HG03457 (cell line): ENCODE results near the gene COA5.

Experiments used
- ATAC-seq: cut with Tn5 transposase; IDR thresholded peaks from one replicate; pipeline ENCODE4 v1.9.1; 2021; ENCODE audit warnings: moderate number of reproducible peaks; ENCODE audit not compliant: unreplicated experiment

Gene COA5, protein sequence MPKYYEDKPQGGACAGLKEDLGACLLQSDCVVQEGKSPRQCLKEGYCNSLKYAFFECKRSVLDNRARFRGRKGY

GRCh38 chr2:98608116-98608961 is at the start of gene COA5, which contains the start of gene UNC50:
COA5 (minus strand) TSS chr2:98608512; CDS start chr2:98608405, 107 bp downstream.
UNC50 (plus strand) TSS chr2:98608589; CDS start chr2:98609760, 1,171 bp downstream.
- ATAC-seq, result peak; percentile 64

DNA sequence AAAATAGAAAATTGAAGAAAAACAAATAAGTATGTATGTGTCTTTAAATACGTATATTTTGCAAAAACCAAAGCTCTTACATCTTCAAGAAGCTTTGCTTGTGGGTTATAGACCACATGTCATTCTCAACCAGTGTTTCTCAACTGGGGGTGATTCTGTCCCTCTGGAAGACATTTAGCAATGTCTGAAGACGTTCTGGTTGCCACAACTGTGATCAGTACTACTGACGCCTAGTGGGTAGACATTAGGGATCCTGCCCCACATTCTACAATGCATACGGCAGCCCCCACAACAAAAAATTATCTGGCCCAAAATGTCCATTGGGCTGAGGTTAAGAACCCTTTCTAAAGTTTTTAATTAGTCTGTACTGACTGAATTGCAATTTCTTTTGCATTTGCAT is 48.5 kb upstream of the COA5 start:
- no peak for ATAC-seq

GRCh38 chr2:98654699-98655495 is 46.6 kb upstream of the COA5 start:
- ATAC-seq, result no peak

GRCh38 chr2:98650998-98651397 is 42.7 kb upstream of the COA5 start:
- no peak for ATAC-seq

DNA sequence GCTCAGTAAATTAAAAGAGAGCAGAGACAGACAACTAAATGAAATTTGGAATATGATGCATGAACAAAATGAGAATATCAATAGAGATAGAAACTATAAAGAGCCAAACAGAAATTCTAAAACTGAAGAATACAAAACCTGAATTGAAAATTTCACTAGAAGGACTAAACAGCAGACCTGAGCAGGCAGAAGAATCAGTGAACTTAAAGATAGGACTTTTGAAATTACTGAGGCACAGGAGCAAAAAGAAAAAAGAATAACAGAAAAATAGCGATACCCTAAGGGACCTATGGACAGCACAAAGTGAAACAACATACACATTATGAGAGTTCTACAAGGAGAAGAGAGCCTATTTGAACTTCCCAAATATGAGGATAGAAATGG is 41.7 kb upstream of the COA5 start:
- ATAC-seq, result no peak

GRCh38 chr2:98649135-98649991 is 41.1 kb upstream of the COA5 start:
- ATAC-seq, result no peak

GRCh38 chr2:98648451-98648850 is 40.1 kb upstream of the COA5 start:
- no peak for ATAC-seq

- ATAC-seq, result no peak
Observed at GRCh38 chr2:98647636-98648035, 39.3 kb upstream of the COA5 start.

DNA sequence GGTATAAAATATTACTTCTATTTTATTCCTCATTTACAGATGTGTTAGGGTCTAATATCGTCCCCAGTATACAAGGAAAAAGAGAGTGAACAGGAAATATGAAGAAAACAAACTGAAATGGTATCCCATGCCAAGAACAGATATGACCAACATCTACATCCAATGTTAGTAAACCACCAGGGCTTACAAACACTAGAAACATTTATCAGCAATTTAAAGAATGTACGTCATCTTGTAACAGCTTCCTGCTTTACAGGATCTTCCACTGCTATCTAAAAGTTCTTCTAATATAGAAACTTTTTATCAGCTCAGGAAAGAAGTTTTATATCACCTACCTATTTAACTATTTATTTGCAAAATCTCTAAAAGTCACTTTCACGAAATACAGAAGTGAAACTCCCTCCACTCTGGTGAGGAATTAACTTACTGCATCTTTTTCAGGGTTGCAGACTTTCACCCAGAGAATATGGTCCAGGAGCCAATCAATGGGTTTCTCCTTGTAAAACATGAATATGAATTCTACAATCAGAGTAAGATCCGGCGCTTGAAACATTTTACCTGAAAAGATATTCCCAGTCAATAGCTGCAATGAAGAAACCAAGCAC is 35.3 kb upstream of the COA5 start:
- ATAC-seq, result no peak

DNA sequence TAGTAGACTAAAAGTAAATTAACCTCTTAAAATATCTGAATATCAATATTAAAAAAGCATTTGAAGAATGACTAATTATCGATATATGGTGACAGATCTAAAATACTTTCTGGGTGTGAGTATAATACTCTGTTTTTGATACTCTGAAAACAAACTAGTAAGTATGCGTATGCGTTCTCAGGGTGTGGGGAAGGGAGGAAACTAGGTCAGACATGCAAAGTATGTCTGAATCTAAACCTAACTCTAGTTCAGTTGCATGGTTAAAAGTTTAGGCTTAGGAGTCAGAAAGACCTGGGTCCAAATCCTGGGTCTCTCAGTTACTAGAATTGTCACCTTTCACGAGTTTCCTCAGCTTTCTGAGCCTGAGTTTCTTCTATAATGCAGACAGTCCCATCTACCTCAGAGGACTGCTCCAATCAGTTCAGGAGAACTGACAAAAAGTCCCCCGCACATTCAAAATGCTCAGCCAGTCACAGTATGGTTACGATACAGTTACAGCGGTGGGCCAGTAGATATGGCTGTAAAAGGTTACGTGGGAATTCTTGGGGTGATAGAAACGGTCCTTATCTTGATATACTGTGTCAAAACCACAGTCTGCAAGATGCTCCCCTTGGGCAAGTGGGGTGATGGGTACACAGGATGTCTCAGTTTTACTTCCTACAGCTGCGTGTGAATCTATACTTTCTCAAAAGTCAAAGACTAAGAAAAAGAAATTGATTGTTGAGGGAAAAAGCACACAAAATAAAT is 29.3 kb upstream of the COA5 start:
- peak; percentile 84 for ATAC-seq

GRCh38 chr2:98634406-98635092 is 26.2 kb upstream of the COA5 start:
- ATAC-seq, result no peak

- ATAC-seq, result no peak
Observed at GRCh38 chr2:98632351-98632750, 24.0 kb upstream of the COA5 start.

DNA sequence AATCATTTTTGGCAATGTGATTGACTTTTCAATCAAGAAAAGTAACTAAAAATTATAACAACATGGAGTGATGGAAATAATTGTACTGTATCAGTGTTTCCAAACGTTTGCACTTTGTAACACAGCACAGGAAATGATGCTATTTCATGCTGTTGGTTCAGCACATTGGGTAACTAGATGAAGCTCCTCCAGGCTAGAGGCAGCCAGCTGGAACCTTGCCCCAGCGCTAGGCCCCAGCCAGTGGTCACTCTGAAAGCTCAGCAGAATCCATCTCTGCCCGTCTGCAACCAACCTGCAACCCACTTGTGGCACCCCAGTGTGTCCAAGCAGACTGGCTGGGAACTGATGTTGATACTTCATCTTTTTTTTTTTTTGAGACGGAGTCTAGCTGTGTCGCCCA is 15.3 kb upstream of the COA5 start:
- no peak for ATAC-seq

DNA sequence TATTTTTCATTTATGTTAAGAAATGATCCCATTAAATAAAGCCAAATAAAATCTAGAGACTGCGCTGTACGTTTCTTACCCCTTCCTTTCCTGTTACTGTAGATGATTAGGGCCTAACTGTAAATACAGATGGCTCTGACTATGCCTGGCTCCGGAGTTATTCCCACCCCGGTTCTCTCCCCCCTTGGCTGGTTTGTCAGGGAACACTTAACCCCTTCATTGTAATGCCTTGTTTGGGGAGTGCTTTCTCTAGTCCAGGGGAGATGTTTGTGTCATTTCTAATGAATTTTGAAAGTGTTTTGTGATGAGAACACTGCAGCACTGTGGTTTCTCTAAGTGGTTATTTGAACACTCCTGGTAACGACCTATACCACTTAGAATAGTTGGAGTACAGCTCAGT is 8.8 kb upstream of the COA5 start:
- no peak for ATAC-seq

- no peak for ATAC-seq
Observed at GRCh38 chr2:98615481-98615880, 7.2 kb upstream of the COA5 start.

GRCh38 chr2:98614024-98614739 is 5.9 kb upstream of the COA5 start:
- ATAC-seq, result no peak

- ATAC-seq, result no peak
Observed at GRCh38 chr2:98608962-98609604, 771 bp upstream of the COA5 start.

DNA sequence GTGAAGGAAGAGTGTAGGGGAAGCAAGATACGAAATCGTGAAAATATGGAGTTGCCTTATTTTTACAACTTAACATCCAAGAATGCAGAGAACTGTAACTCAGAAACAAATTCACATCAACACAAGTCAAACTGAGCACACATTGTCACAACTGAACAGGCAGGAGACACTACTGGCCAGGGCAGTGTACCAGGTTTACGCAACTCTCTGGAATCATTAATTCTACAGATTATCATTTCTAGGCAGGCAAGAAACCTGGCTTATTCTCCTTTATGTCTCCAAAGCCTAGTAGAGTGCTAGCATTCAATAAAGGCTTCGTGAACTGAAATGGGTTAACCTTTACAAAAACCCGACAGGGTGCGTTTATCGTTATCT is 584 bp downstream of the COA5 start:
- no peak for ATAC-seq
